GM12878 (cell line): ENCODE data around the gene EXOC4. TPM values are rescaled to one million over a fixed set of nuclear protein-coding genes. Genes with fewer than 3 reads are reported as not detected.

Experiments
- BCL11A ChIP-seq: IDR thresholded peaks from 2 replicates; pipeline ENCODE4 v1.6.1; 2011; ENCODE audit warnings: low read depth, low read length
- BCL3 ChIP-seq: IDR thresholded peaks from 2 replicates; pipeline ENCODE4 v1.6.1; 2011; ENCODE audit warnings: borderline replicate concordance, low read depth, mild to moderate bottlenecking, moderate library complexity, low read length; ENCODE audit not compliant: insufficient read depth, poor library complexity, severe bottlenecking
- CBX5 ChIP-seq: sonication (generic); IDR thresholded peaks from 2 replicates; pipeline ENCODE4 v1.6.1; 2016; ENCODE audit warnings: low read depth, moderate library complexity, mild to moderate bottlenecking, inconsistent platforms
- CHD1 ChIP-seq: IDR thresholded peaks from 2 replicates; pipeline ENCODE4 v1.6.1; 2012; ENCODE audit warnings: low read depth, low read length, improper control_type of control experiment
- CREM ChIP-seq: IDR thresholded peaks from 2 replicates; pipeline ENCODE4 v1.6.1; 2014; ENCODE audit warnings: antibody characterized with exemption, low read depth
- CUX1 ChIP-seq: IDR thresholded peaks from 2 replicates; pipeline ENCODE4 v1.6.1; 2012; ENCODE audit warnings: improper control_type of control experiment, low read depth, low read length; ENCODE audit not compliant: insufficient replicate concordance
- DPF2 ChIP-seq: fragments of 450-650 bp; IDR thresholded peaks from 2 replicates; pipeline ENCODE4 v1.6.1; 2017; ENCODE audit warnings: mild to moderate bottlenecking
- EED ChIP-seq: sonication (generic); IDR thresholded peaks from 2 replicates; pipeline ENCODE4 v1.6.1; 2016; ENCODE audit warnings: antibody characterized with exemption, low read depth
- GABPA ChIP-seq: IDR thresholded peaks from 2 replicates; pipeline ENCODE4 v1.6.1; 2014; ENCODE audit warnings: antibody characterized with exemption, low read depth, mild to moderate bottlenecking, inconsistent platforms
- IKZF2 ChIP-seq, 2 experiments: fragments of 450-650 bp; IDR thresholded peaks; 2 replicates each; pipeline ENCODE4 v1.6.1; 2017; ENCODE audit warnings: mild to moderate bottlenecking in 2 of 2, moderate library complexity in 2 of 2
- IRF4 ChIP-seq: IDR thresholded peaks from 2 replicates; pipeline ENCODE4 v1.6.1; 2011; ENCODE audit warnings: low read depth, low read length
- JUNB ChIP-seq: IDR thresholded peaks from 2 replicates; pipeline ENCODE4 v1.6.1; 2016; ENCODE audit warnings: antibody characterized with exemption, mild to moderate bottlenecking
- LARP7 ChIP-seq: fragments of 450-650 bp; IDR thresholded peaks from 2 replicates; pipeline ENCODE4 v1.6.1; 2017; ENCODE audit warnings: mild to moderate bottlenecking
- MEF2A ChIP-seq: IDR thresholded peaks from 2 replicates; pipeline ENCODE4 v1.6.1; 2011; ENCODE audit warnings: low read depth, mild to moderate bottlenecking, low read length, moderate library complexity; ENCODE audit not compliant: insufficient read depth
- MTA3 ChIP-seq: IDR thresholded peaks from 2 replicates; pipeline ENCODE4 v1.6.1; 2012; ENCODE audit warnings: low read length, inconsistent platforms, borderline replicate concordance
- NR2F1 ChIP-seq: fragments of 450-650 bp; conservative IDR thresholded peaks from 2 replicates; pipeline ENCODE4 v1.6.1; 2017; ENCODE audit warnings: mild to moderate bottlenecking
- PAX8 ChIP-seq: fragments of 450-650 bp; IDR thresholded peaks from 2 replicates; pipeline ENCODE4 v1.6.1; 2017; ENCODE audit warnings: mild to moderate bottlenecking, moderate library complexity
- PML ChIP-seq: IDR thresholded peaks from 2 replicates; pipeline ENCODE4 v1.6.1; 2012; ENCODE audit warnings: low read length, inconsistent platforms
- RUNX3 ChIP-seq: IDR thresholded peaks from 2 replicates; pipeline ENCODE4 v1.6.1; 2012; ENCODE audit warnings: low read length, inconsistent platforms
- STAT3 ChIP-seq: IDR thresholded peaks from 2 replicates; pipeline ENCODE4 v1.6.1; 2011; ENCODE audit warnings: low read depth, low read length, improper control_type of control experiment
- TAF1 ChIP-seq: IDR thresholded peaks from 2 replicates; pipeline ENCODE4 v1.6.1; 2011; ENCODE audit warnings: mild to moderate bottlenecking, low read depth, low read length, borderline replicate concordance
- USF2 ChIP-seq: IDR thresholded peaks from 2 replicates; pipeline ENCODE4 v1.6.1; 2011; ENCODE audit warnings: low read depth, low read length, improper control_type of control experiment, borderline replicate concordance
- ZNF217 ChIP-seq: fragments of 450-650 bp; IDR thresholded peaks from 2 replicates; pipeline ENCODE4 v1.6.1; 2017; ENCODE audit warnings: antibody characterized with exemption, mild to moderate bottlenecking
- polyA plus RNA-seq, 11 experiments: library from polyadenylated mRNA; depleted of rRNA in 4 of 11; unstranded in 6 of 11; stranded (reverse) in 5 of 11; fragments of >200 nt; fragmentation: Nextera tagmentation in 4 of 11; fragmentation: Illumina TruSeq in 1 of 11; extraction: Ambion mirVana in 4 of 11; extraction: Trizol in 1 of 11; gene quantifications; 1 replicate in 1 of 11; 2 replicates in 10 of 11; pipeline versions ENCODE4 v1.2.1 to v1.2.3, GENCODE V29; 2011 to 2016; ENCODE audit warnings: inconsistent platforms in 2 of 11, missing spikeins in 2 of 11, low read depth in 1 of 11
- total RNA-seq, 4 experiments: library from RNA; depleted of rRNA in 3 of 4; stranded (reverse); fragments of >200 nt in 3 of 4; fragmentation: Illumina TruSeq in 1 of 4; extraction: Trizol in 1 of 4; gene quantifications; 2 replicates each; pipeline versions ENCODE4 v1.2.1 to v1.2.3, GENCODE V29; 2013 to 2021

Gene EXOC4
- total and polyA plus RNA-seq, 10 of the 15 experiments (the other 5 are each of a cell fraction or from before 2014, with no cell fraction given), result 13.2 to 44.5 (median 29.6) TPM

GRCh38 chr7:133911724-133912123 lies 658.8 kb downstream of the EXOC4 start (continued):
- TF ChIP-seq TAF1, result no peak
- 0 out of 2 replicates have a peak, but pooled peaks have one; percentile 30 for TF ChIP-seq CBX5
- TF ChIP-seq CREM, result peak; percentile 66; the same call in 1 of the 2 replicates
- TF ChIP-seq EED, result peak; percentile 50; the same call in 1 of the 2 replicates
- TF ChIP-seq STAT3, result no peak
- TF ChIP-seq CHD1, result no peak
- TF ChIP-seq MEF2A, result 0 out of 2 replicates have a peak, but pooled peaks have one; percentile 13
- peak; percentile 47; the same call in 1 of the 2 replicates for TF ChIP-seq GABPA
- no peak for TF ChIP-seq USF2
- 0 out of 2 replicates have a peak, but pooled peaks have one; percentile 22 for TF ChIP-seq DPF2
- peak; percentile 52; the same call in 1 of the 2 replicates for TF ChIP-seq BCL11A
- peak in 1 of 2 experiments; percentile 19; a peak in 2 of 4 replicates for TF ChIP-seq IKZF2 (IDR thresholded peaks at IDR 0.05)
- peak; percentile 95 for TF ChIP-seq RUNX3
- TF ChIP-seq IRF4, result peak; percentile 80; the same call in 1 of the 2 replicates
- TF ChIP-seq JUNB, result peak; percentile 99
- TF ChIP-seq PML, result 0 out of 2 replicates have a peak, but pooled peaks have one; percentile 59
- TF ChIP-seq LARP7, result no peak
- TF ChIP-seq NR2F1, result peak; percentile 72
- TF ChIP-seq MTA3, result peak; percentile 56; the same call in 1 of the 2 replicates
- TF ChIP-seq BCL3, result peak; percentile 41
- TF ChIP-seq ZNF217, result 0 out of 2 replicates have a peak, but pooled peaks have one; percentile 36
- no peak for TF ChIP-seq CUX1
- TF ChIP-seq PAX8, result no peak
